Heart left ventricle (tissue), 13 donors: ENCODE results near the gene PINK1.

Experiments used
- POLR2A ChIP-seq, 2 donors: fragments of 450-650 bp; IDR thresholded peaks; one replicate each; pipeline ENCODE4 v1.6.1; 2017; ENCODE audit warnings: antibody characterized with exemption in 2 of 2, mild to moderate bottlenecking in 2 of 2, moderate library complexity in 2 of 2
- TF ChIP-seq, protein P1 (sequence below), 12 donors: fragments of 200-600 bp; sonication (generic) in 4 of 12; IDR thresholded peaks; one replicate each; pipeline versions ENCODE4 v1.5.0 to v1.8.0; 2018 to 2022; ENCODE audit warnings: antibody characterized with exemption in 12 of 12, mild to moderate bottlenecking in 5 of 12
- donor health status: ischemic (EF 13 %, LVEDD 7.1; RV severe dilation, severe dysfunction).
- donor health status: DM: no; HTN: yes; CAD: no.
- donor health status: DM: no; HTN: no; CAD: no.
- donor health status: ischemic (EF 25% LVEDD 6.9; RV normal size, moderate dysfunction).
- donor health status: ischemic (EF 25% LVEDD 5.7; RV mildly dilated, moderate dysfunction).
- donor health status: ischemic (EF 35%, LVEDD 5.7; RV mildly dilated, moderate dysfunction).
- donor health status: nonischemic (EF 11% LVEDD 7.7; RV severe dilation, severe dysfunction).
- donor health status: DM: yes; HTN: yes; CAD: no.
- donor health status: PGD.
- donor health status: ischemic (EF 29% LVEDD 5.4; RV normal size, mild dysfunction).
- donor health status: nonischemic (EF 23%, LVEDD 6.1; RV moderate dilation, normal function).

DNA sequence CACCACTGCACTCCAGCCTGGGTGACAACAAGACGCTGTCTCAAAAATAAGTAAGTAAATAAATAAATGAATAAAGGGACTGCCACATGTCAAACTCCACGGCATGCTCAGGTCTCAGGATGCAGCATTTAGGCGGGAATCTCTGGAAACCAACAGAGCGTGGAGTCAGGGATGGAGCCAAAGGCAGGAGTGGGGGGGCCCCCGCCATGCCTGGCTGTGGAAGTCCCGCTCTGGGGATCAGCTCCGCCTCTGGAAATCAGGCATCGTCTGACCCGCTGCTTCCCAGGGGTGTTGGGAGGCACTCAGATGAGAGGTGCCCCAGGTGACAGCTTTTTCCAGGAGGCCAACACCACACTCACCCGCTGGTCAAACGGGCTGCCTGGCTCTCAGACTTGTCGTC, 64.3 kb downstream of the PINK1 start:
- TF ChIP-seq POLR2A (IDR thresholded peaks at IDR 0.05): no peak
- TF ChIP-seq, protein P1, sequence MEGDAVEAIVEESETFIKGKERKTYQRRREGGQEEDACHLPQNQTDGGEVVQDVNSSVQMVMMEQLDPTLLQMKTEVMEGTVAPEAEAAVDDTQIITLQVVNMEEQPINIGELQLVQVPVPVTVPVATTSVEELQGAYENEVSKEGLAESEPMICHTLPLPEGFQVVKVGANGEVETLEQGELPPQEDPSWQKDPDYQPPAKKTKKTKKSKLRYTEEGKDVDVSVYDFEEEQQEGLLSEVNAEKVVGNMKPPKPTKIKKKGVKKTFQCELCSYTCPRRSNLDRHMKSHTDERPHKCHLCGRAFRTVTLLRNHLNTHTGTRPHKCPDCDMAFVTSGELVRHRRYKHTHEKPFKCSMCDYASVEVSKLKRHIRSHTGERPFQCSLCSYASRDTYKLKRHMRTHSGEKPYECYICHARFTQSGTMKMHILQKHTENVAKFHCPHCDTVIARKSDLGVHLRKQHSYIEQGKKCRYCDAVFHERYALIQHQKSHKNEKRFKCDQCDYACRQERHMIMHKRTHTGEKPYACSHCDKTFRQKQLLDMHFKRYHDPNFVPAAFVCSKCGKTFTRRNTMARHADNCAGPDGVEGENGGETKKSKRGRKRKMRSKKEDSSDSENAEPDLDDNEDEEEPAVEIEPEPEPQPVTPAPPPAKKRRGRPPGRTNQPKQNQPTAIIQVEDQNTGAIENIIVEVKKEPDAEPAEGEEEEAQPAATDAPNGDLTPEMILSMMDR (IDR thresholded peaks at IDR 0.05): no peak
